Astrocyte of the cerebellum (primary cell): ENCODE data around the gene LEPROT.
"Not testable (repeated sequence)": the region's sequence is repeated elsewhere in the genome, so short reads cannot be mapped to it uniquely, and the experiment has no call there.

ENCODE experiments used
- DNase-seq: peaks from one replicate; pipeline ENCODE4 v3.0.0-alpha.2; 2011; ENCODE audit warnings: low read depth
- H3K4me3 ChIP-seq: 2 replicates; pipeline ENCODE4 v1.5.1; 2011; ENCODE audit warnings: mild to moderate bottlenecking, low read depth, low read length, moderate library complexity
- in situ Hi-C: cut with HindIII; loops from 2 replicates; pipeline ENCODE4 v1.10.0; 2017; ENCODE audit warnings: low sequenced_read_pairs
- TF ChIP-seq, protein P1 (sequence below): IDR thresholded peaks from 2 replicates; pipeline ENCODE4 v1.5.1; 2012; ENCODE audit warnings: low read length, low read depth, moderate library complexity, mild to moderate bottlenecking; ENCODE audit errors: missing control alignments

The LEPROT gene

DNA sequence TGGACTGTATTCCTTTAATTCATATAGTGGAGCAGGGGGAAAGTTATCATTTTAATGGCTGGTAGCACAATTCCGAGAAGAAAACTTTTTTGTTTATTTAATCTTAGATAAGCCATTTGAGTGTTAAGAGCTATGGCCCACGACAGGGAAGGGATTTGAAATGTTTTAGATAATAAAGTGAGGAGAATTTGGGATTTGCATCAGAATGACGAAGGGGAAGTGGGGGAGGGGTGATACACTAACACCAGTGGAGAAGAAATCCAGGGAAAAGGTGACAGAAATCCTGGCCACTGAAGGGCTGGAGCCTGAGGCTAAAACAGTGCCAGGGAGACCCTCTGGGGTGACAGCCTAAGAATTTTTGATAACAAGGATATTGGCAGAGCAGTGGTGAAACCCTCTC, 21.0 kb downstream of the LEPROT start:
- no peak overlapping the region for H3K4me3 ChIP-seq
- DNase-seq = no peak
- TF ChIP-seq, protein P1, sequence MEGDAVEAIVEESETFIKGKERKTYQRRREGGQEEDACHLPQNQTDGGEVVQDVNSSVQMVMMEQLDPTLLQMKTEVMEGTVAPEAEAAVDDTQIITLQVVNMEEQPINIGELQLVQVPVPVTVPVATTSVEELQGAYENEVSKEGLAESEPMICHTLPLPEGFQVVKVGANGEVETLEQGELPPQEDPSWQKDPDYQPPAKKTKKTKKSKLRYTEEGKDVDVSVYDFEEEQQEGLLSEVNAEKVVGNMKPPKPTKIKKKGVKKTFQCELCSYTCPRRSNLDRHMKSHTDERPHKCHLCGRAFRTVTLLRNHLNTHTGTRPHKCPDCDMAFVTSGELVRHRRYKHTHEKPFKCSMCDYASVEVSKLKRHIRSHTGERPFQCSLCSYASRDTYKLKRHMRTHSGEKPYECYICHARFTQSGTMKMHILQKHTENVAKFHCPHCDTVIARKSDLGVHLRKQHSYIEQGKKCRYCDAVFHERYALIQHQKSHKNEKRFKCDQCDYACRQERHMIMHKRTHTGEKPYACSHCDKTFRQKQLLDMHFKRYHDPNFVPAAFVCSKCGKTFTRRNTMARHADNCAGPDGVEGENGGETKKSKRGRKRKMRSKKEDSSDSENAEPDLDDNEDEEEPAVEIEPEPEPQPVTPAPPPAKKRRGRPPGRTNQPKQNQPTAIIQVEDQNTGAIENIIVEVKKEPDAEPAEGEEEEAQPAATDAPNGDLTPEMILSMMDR = no peak
- in situ Hi-C loops = no loop called here

DNA sequence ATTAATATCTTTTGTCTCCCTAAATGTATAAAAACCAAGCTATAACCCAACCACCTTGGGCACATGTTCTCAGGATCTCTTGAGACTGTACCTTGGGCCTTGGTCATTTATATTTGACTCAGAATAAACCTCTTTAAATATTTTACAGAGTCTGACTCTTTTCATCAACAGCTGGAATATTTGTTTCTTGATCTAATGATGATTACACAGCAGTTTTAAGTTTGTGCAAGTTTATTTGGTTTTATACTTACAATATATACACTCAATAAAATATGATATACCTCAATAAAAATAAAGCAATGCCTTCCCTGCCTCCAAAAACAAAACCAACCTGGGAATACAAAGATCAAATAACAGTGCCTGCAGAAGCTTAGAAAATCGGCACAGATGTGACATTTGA, 22.0 kb downstream of the LEPROT start:
- in situ Hi-C loops = no loop called here
- H3K4me3 ChIP-seq = no peak overlapping the region
- TF ChIP-seq, protein P1 = no peak
- DNase-seq = no peak

DNA sequence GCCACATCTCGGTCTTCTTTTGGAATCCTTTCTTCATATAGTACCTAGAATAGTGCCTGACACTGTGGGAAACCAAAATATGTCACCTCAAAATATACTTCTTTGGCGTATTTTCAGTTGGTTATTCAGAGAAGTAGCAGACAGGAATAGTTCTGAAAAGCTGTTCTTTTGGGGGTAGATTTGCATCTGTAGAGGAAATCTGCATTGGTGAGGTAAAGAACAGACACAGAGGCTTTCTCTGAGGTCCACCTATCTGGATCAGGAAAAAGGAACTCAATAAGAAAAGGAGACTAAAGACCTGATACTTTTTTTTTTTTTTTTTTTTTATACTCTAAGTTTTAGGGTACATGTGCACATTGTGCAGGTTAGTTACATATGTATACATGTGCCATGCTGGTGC, 23.2 kb downstream of the LEPROT start:
- TF ChIP-seq, protein P1 = no peak
- H3K4me3 ChIP-seq = no peak overlapping the region
- in situ Hi-C loops = no loop called here
- no peak for DNase-seq

DNA sequence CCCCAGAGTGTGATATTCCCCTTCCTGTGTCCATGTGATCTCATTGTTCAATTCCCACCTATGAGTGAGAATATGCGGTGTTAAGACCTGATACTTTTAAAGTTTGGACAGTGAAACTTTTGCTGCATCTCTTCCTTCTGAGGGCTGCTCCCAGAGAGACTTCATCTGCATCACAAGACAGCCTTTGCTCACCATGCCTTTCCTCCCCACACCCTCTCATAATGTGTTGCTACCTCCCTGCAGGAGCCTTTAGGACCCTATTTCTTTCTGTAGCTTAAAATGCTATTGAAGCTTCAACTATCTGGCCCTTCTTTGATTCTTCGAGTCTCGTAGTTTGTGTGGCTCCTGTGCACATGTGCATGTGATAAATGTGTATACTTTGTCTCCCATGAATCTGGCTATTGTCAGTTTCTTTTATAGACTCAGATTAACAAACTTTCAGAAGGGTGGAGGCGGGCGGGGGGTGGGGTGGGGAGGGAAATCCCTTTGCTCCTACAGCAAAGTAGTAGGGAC, 23.7 kb downstream of the LEPROT start:
- in situ Hi-C loops = no loop called here
- H3K4me3 ChIP-seq = no peak overlapping the region
- TF ChIP-seq, protein P1 = no peak
- no peak for DNase-seq

DNA sequence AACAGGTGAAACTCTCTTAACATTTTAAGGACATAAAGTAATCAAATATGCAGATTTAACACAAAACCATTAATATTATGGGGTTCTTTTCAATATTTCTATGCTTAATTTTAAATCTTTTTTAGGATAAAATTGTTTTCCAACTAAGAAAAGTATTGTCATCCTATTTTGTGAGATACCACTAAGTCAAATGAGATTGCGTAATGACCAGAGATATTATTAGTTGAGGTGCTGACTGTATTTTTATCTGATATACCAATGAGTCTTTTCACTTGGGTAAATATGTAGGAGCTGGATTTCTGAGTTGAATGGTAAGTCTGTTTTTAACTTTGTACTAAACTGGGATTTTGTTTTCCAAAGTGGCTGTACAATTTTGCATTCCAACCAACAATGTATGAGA, 25.4 kb downstream of the LEPROT start:
- in situ Hi-C loops = no loop called here
- TF ChIP-seq, protein P1 = no peak
- no peak overlapping the region for H3K4me3 ChIP-seq
- no peak for DNase-seq

DNA sequence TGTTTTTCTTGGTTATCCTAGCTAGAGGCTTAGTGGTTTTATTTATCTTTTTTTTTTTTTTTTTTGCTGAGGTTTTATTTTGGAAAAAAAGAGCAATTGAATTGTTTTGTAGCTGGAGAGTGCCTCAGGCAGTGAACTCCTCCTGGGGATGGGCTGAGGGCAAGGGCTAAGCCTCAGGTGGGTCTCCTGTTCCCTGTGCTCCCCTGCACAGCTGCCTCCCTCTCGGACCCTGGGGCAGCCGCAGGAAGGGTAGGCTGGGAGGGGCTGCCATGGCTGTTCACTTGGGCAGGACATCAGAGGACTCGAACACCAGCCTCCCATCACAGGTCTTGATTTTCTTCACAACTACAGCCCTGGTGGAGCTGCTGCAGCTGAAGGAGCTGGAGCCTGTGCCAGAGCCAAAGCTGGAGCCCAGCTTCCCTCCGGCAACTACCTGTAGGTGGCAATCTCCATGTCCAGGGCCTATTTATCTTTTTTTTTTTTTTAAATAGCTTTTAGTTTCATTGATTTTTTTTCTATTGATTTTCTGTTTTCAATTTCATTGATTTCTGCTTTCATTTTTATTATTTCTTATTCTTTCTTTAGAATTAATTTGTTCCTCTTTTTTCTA, 28.9 kb downstream of the LEPROT start:
- no peak overlapping the region for H3K4me3 ChIP-seq
- in situ Hi-C loops = no loop called here
- TF ChIP-seq, protein P1 = no peak
- DNase-seq = no peak

DNA sequence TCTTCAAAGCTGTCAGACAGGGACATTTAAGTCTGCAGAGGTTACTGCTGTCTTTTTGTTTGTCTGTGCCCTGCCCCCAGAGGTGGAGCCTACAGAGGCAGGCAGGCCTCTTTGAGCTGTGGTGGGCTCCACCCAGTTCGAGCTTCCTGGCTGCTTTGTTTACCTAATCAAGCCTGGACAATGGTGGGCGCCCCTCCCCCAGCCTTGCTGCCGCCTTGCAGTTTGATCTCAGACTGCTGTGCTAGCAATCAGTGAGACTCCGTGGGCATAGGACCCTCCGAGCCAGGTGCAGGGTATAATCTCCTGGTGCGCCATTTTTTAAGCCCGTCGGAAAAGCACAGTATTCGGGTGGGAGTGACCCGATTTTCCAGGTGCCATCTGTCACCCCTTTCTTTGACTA, 35.2 kb downstream of the LEPROT start:
- not testable (repeated sequence) for DNase-seq

More for the DNA sequence above, 35.2 kb downstream of the LEPROT start:
- H3K4me3 ChIP-seq, in situ Hi-C loops: not testable (repeated sequence)
